ENCODE data around the gene TFRC.
"Not testable (repeated sequence)": the region's sequence is repeated elsewhere in the genome, so short reads cannot be mapped to it uniquely, and the experiment has no call there.

TFRC gene

GRCh38 chr3:196047391-196048030 is 34.4 kb downstream of the TFRC start:
- DNase-seq, result no peak

DNA sequence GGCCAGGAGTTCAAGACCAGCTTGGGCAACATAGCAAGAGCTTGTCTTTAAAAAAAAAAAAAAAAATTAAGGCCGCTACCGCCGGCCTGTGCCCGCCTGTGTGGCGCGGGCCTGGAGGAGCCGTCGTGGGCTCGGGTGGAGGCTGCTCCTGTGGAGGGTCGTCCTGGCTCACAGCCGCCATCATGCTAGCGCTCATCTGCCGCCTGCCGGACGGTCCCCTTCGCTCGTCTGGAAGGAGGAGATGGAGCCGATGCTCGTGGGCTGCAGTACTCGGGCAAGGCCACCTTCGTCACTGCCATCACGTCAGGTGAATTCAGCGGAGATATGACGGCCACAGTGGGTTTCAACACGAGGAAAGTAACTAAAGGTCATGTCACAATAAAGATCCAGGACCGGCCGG is 37.4 kb downstream of the TFRC start:
- no peak for DNase-seq

- no peak for DNase-seq
Observed at GRCh38 chr3:196042673-196043072, 39.2 kb downstream of the TFRC start.

DNA sequence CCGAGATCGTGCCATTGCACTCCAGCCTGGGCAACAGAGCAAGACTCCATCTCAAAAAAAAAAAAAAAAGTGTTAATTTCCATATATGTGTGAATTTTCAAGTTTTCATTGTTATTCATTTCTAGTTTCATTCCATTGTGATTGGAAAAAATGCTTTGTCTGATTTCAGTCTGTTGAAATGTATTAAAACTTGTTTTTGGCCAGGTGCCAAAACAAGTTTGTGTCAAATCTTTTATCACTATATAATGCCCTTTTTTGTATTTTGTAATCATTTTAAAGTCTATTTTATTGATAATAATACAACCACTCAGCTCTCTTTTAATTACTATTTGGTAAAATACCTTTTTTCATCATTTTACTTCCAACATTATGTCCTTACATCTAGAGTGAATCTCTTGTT is 42.5 kb downstream of the TFRC start:
- no peak for DNase-seq

GRCh38 chr3:196026059-196026458 is 55.8 kb downstream of the TFRC start:
- DNase-seq, result not testable (repeated sequence)

- no peak for DNase-seq
Observed at GRCh38 chr3:196024968-196025367, 56.9 kb downstream of the TFRC start.

DNA sequence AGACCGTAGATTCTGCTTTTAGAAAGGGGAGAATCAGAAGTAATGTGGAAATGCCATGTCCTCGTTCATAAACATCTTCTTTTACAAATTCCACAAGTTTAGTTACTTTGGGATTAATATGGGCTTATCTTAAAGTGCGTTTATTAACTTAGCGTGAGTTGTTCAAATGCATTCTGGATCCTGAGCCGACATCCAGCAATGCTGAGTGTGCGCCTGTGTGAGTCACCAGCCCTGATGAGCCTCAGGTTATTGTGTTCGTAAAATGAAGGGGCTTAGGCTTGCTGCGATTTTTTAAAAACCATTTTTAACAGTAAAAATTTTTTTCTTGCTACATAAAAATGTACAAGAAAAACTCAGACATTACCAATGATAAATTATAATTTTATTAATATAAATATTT is 57.9 kb downstream of the TFRC start:
- no peak for DNase-seq

DNA sequence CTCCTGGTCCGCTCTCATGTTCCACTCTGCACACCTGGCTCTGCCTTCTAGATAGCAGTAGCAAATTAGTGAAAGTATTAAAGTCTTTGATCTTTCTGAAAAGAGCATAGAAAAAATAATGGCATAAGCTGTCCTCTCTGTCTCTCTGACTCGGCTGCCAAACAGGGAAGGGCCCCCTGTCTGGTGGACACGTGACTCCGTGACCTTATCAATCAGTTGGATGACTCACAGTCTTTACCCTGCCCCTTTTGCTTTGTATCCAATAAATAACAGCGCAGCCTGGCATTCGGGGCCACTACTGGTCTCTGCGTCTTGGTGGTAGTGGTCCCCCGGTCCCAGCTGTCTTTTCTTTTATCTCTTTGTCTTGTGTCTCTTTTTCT is 59.4 kb downstream of the TFRC start:
- DNase-seq, result not testable (repeated sequence)

- no peak for DNase-seq
Observed at GRCh38 chr3:196020373-196020772, 61.5 kb downstream of the TFRC start.

DNA sequence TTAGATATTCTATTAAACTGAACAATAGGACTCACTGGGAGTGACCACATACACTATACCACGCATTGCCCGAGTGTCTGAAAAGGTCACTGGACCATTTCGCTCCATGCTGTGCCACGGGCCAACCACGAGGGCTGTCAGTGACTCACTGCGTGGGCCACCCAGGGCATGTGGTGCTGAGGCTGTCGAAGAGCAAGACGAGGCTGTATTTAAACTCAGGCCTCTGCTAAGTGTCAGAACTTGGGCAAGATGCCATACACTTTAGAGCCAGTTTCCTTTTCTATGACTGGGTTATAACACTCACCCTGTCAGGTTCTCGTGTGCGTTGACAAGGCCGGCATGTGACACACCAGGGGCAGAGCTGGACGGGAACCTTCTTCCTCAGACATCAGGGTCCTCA is 62.3 kb downstream of the TFRC start:
- not testable (repeated sequence) for DNase-seq

DNA sequence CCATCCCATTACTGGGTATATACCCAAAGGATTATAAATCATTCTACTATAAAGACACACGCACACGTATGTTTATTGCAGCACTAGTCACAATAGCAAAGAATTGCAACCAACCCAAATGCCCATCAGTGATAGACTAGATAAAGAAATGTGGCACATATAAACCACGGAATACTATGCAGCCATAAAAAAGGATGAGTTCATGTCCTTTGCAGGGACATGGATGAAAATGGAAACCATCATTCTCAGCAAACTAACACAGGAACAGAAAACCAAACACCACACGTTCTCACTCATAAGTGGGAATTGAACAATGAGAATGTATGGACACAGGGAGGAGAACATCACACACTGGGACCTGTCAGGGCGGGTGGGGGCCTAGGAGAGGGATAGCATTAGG is 63.7 kb downstream of the TFRC start:
- DNase-seq, result not testable (repeated sequence)

- no peak for DNase-seq
Observed at GRCh38 chr3:196016485-196016884, 65.4 kb downstream of the TFRC start.

DNA sequence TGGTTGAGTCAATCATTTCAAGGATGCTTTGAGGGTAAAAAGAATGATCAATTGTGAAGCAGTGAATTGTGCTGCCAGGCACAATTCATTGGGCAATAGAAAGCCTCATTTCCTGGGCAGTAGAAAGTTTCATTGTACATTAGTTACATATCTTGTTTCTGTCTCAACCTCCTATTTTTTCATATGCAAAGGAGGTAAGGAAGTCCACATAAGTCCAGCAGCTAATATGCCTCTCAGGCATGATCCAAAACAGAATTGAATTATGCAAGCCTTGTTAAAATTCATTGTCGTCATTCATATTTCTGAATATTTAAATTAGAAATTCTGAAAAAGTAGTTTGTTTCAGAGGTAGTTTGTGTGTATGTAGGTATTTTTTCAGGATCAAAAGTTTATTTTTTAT is 65.8 kb downstream of the TFRC start:
- DNase-seq, result no peak

- no peak for DNase-seq
Observed at GRCh38 chr3:196013587-196014487, 68.1 kb downstream of the TFRC start.

DNA sequence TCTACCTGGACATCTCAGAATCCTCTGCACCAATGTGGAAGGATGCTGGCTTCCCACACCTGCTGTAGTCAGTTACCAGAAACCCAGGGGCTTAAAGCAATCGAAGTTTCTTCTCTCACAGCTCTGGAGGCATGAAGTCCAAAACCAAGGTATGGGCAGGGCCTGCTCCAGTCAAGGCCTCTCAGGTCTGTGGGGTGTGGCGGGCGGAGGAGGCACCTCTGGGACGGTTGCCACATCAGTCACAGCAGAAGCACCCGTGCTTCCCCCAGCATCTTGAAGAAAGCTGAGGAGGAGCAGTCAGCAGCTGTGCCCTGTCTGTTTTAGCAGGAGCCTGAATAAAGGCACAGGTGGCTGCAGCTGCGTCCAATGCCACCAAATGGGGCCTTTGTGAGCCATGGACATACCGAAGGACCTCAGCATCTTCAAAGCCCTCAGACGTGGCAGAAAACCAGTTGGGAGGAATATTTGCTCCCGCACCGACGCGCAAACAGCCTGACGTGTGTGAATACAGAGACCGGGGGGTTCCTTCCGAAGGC is 68.9 kb downstream of the TFRC start:
- DNase-seq, result no peak

- DNase-seq, result no peak
Observed at GRCh38 chr3:196012481-196012880, 69.4 kb downstream of the TFRC start.

- no peak for DNase-seq
Observed at GRCh38 chr3:196009456-196009855, 72.4 kb downstream of the TFRC start.

GRCh38 chr3:196008929-196009328 is 73.0 kb downstream of the TFRC start:
- DNase-seq, result no peak

DNA sequence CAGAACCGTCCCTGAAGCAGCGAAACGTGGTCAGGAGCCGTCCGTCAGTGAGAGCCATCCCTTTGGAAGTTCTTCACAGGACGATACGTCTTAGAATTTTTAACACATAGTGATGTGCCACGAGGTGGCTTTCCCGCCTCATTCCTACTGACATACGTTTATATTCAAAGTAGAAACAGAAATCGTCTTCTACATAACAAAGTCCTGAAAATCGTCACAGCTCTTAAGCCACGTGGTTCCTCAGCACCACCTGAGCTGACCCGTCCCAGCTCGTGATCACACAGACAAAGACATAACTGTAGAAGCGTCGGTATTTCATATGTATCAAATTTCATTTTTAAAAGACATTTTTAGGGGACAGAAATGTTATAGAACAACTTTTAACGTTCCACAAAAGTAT is 73.5 kb downstream of the TFRC start:
- no peak for DNase-seq

GRCh38 chr3:196007744-196008335 is 74.0 kb downstream of the TFRC start:
- no peak for DNase-seq

DNA sequence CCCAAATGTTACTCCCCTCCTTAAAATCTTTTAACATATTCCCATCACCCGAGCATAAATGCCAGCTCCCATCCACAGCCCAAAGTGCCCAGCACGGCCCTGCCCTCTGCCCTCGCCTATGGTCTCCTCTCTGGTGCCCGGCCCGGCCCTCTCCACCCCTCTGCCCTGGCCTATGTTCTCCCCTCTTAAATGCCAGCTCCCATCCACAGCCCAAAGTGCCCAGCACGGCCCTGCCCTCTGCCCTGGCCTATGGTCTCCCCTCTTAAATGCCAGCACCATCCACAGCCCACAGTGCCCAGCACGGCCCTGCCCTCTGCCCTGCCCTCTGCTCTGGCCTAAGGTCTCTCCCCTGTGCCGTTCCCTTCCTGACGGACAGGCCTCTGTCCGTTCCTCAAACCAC is 76.6 kb downstream of the TFRC start:
- DNase-seq, result not testable (repeated sequence)

- DNase-seq, result not testable (repeated sequence)
Observed at GRCh38 chr3:196004359-196005052, 77.4 kb downstream of the TFRC start.

- DNase-seq, result no peak
Observed at GRCh38 chr3:196003611-196004010, 78.3 kb downstream of the TFRC start.
